ENCODE measurements around the gene GLI3. TPM values are rescaled to one million over a fixed set of nuclear protein-coding genes. Genes with fewer than 3 reads are reported as not detected.

Gene GLI3
- total RNA-seq, 1 donor = 0.10 TPM

DNA sequence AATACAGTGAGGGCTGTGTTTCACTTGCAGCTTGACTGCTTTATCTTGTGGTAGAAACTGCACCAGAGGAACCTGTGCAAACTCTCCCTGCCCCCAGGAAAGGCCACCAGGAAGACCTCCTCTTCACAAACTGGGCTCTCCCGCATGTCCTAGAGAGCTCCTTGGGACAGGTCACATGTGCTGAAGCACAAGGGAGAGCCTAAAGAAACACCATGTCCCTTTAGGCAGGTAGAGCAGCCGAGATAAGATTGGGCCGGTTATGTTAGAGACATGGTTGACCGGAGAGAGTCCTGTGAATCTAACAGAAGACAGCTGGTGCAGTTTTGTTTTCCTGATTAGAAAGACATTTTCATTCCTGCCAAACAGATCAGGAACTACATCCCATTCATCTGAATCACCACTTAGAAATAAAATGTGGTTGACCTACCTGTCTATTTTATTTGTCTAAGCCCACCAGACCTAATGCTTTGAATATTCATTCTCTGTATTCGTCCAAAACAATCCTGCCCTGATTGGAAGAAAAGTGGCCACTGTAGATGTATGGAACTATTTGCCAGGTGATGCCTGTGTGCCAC is 224.1 kb downstream of the GLI3 start:
- Histone ChIP-seq H3K4me1 (ENCODE audit: insufficient read depth, low read length) (no peaks in the 10 kb centered on the region), H3K4me3 (ENCODE audit: low read length) (no peak overlapping the region), H3K9me3 (ENCODE audit: low read depth, low read length) (no peaks in the 10 kb centered on the region), H3K27me3 (ENCODE audit: insufficient read depth, low read length) (peaks cover 3% of the 10 kb centered on the region)

GRCh38 chr7:42012313-42012712 is 224.7 kb downstream of the GLI3 start:
- Histone ChIP-seq H3K4me1 (ENCODE audit: insufficient read depth, low read length) (no peaks in the 10 kb centered on the region), H3K27me3 (ENCODE audit: insufficient read depth, low read length) (no peaks in the 10 kb centered on the region), H3K9me3 (ENCODE audit: low read depth, low read length) (no peaks in the 10 kb centered on the region), H3K4me3 (ENCODE audit: low read length) (no peak overlapping the region)

- no peaks in the 10 kb centered on the region for H3K4me1 ChIP-seq (ENCODE audit: insufficient read depth, low read length)
- no peaks in the 10 kb centered on the region for H3K27me3 ChIP-seq (ENCODE audit: insufficient read depth, low read length)
- no peaks in the 10 kb centered on the region for H3K9me3 ChIP-seq (ENCODE audit: low read depth, low read length)
- no peak overlapping the region for H3K4me3 ChIP-seq (ENCODE audit: low read length)
These were observed 225.2 kb downstream of the GLI3 start for GRCh38 chr7:42011846-42012245.

- Histone ChIP-seq H3K27me3 (ENCODE audit: insufficient read depth, low read length) (no peaks in the 10 kb centered on the region), H3K9me3 (ENCODE audit: low read depth, low read length) (no peaks in the 10 kb centered on the region), H3K4me1 (ENCODE audit: insufficient read depth, low read length) (no peaks in the 10 kb centered on the region), H3K4me3 (ENCODE audit: low read length) (no peak overlapping the region)
These were observed 226.3 kb downstream of the GLI3 start for GRCh38 chr7:42010751-42011150.

GRCh38 chr7:42006801-42007513 is 230.1 kb downstream of the GLI3 start:
- H3K4me1 ChIP-seq (ENCODE audit: insufficient read depth, low read length) = no peaks in the 10 kb centered on the region
- no peaks in the 10 kb centered on the region for H3K9me3 ChIP-seq (ENCODE audit: low read depth, low read length)
- H3K27me3 ChIP-seq (ENCODE audit: insufficient read depth, low read length) = no peaks in the 10 kb centered on the region
- H3K4me3 ChIP-seq (ENCODE audit: low read length) = no peak overlapping the region

GRCh38 chr7:42002654-42003053 is 234.4 kb downstream of the GLI3 start:
- Histone ChIP-seq H3K27me3 (ENCODE audit: insufficient read depth, low read length) (peaks cover 4% of the 10 kb centered on the region), H3K9me3 (ENCODE audit: low read depth, low read length) (no peaks in the 10 kb centered on the region), H3K4me1 (ENCODE audit: insufficient read depth, low read length) (no peaks in the 10 kb centered on the region)

GRCh38 chr7:41999736-42000283 is 237.2 kb downstream of the GLI3 start:
- Histone ChIP-seq H3K9me3 (ENCODE audit: low read depth, low read length) (no peaks in the 10 kb centered on the region), H3K27me3 (ENCODE audit: insufficient read depth, low read length) (peaks cover 4% of the 10 kb centered on the region), H3K4me1 (ENCODE audit: insufficient read depth, low read length) (no peaks in the 10 kb centered on the region), H3K4me3 (ENCODE audit: low read length) (no peak overlapping the region)

More at GRCh38 chr7:42002654-42003053, 234.4 kb downstream of the GLI3 start:
- H3K4me3 ChIP-seq (ENCODE audit: low read length) = no peak overlapping the region

- H3K4me1 ChIP-seq (ENCODE audit: insufficient read depth, low read length) = no peaks in the 10 kb centered on the region
- no peaks in the 10 kb centered on the region for H3K9me3 ChIP-seq (ENCODE audit: low read depth, low read length)
- H3K27me3 ChIP-seq (ENCODE audit: insufficient read depth, low read length) = peaks cover 4% of the 10 kb centered on the region
- no peak overlapping the region for H3K4me3 ChIP-seq (ENCODE audit: low read length)
These were observed 239.0 kb downstream of the GLI3 start for GRCh38 chr7:41998041-41998440.

- Histone ChIP-seq H3K4me1 (ENCODE audit: insufficient read depth, low read length) (no peaks in the 10 kb centered on the region), H3K9me3 (ENCODE audit: low read depth, low read length) (no peaks in the 10 kb centered on the region), H3K4me3 (ENCODE audit: low read length) (no peak overlapping the region), H3K27me3 (ENCODE audit: insufficient read depth, low read length) (peaks cover 4% of the 10 kb centered on the region)
These were observed 239.9 kb downstream of the GLI3 start for GRCh38 chr7:41997151-41997550.

DNA sequence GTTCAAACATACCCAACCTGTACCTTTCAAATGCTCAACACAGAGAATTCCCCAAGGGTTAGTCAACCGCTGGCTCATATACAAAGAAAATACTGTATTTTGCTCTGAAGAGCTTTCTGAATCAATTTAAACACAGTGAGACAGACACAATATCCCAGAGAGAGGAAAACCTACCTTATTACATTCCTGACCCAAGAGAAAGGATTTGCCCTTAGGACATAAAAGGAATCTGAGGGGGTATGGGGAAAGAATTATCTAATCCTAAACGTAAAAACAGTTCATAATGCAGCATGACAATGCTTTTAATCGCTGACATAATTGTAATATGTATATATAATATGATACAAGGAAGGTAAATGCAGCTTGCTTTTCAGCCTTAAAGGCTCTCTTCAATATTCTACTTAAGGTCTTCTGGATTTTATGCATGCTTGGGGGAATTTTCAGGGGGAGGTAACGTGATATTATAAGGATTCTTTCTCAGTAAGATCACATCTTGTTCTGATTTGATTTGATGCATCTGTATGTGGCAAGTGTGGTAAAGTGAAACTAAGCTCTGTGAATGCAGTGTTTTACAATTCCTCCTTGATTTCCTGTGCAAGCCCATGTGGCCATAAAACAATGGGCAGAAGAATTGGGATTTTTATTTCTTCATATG is 240.5 kb downstream of the GLI3 start:
- Histone ChIP-seq H3K27me3 (ENCODE audit: insufficient read depth, low read length) (peaks cover 4% of the 10 kb centered on the region), H3K9me3 (ENCODE audit: low read depth, low read length) (no peaks in the 10 kb centered on the region), H3K4me1 (ENCODE audit: insufficient read depth, low read length) (no peaks in the 10 kb centered on the region), H3K4me3 (ENCODE audit: low read length) (no peak overlapping the region)

- Histone ChIP-seq H3K4me3 (ENCODE audit: low read length) (no peak overlapping the region), H3K4me1 (ENCODE audit: insufficient read depth, low read length) (no peaks in the 10 kb centered on the region), H3K27me3 (ENCODE audit: insufficient read depth, low read length) (peaks cover 4% of the 10 kb centered on the region), H3K9me3 (ENCODE audit: low read depth, low read length) (no peaks in the 10 kb centered on the region)
These were observed 241.3 kb downstream of the GLI3 start for GRCh38 chr7:41995632-41996271.

GRCh38 chr7:41994746-41995110 is 242.3 kb downstream of the GLI3 start:
- Histone ChIP-seq H3K4me3 (ENCODE audit: low read length) (no peak overlapping the region), H3K9me3 (ENCODE audit: low read depth, low read length) (no peaks in the 10 kb centered on the region), H3K4me1 (ENCODE audit: insufficient read depth, low read length) (no peaks in the 10 kb centered on the region), H3K27me3 (ENCODE audit: insufficient read depth, low read length) (peaks cover 2% of the 10 kb centered on the region)

DNA sequence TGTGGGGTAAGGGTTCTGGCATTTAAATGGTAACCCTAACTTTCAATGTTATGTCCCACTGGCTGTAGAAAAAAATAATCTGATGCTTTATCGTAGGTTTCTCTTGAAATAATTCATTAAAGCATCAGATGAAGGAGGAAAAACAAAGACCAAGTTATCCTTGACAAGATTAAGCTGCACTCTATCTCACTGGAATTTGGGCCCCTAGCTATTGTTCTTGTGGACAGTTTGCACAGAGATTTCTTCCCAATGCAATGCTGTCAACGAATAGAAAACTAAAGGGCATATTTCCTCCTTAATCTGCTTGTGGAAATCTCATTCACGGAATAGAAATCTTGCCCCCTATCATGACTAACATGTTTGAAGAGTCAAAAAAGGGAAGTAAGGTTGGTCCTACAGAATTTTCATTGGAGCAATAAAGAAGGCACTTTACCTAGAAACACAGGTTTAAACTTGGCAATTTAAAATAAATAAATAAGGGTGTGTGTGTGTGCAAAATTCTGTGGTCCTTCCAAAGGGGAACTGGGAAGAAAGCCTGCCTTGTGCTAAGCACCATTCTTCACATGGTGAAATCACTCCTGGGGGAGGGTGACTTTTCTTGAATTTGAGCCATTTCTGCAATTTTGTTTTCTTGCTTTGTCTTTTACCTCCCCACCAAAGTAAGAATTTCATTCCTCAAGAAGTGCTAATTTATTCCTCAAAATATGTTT is 242.8 kb downstream of the GLI3 start:
- H3K4me1 ChIP-seq (ENCODE audit: insufficient read depth, low read length) = no peaks in the 10 kb centered on the region
- H3K9me3 ChIP-seq (ENCODE audit: low read depth, low read length) = no peaks in the 10 kb centered on the region
- no peak overlapping the region for H3K4me3 ChIP-seq (ENCODE audit: low read length)
- H3K27me3 ChIP-seq (ENCODE audit: insufficient read depth, low read length) = no peaks in the 10 kb centered on the region

DNA sequence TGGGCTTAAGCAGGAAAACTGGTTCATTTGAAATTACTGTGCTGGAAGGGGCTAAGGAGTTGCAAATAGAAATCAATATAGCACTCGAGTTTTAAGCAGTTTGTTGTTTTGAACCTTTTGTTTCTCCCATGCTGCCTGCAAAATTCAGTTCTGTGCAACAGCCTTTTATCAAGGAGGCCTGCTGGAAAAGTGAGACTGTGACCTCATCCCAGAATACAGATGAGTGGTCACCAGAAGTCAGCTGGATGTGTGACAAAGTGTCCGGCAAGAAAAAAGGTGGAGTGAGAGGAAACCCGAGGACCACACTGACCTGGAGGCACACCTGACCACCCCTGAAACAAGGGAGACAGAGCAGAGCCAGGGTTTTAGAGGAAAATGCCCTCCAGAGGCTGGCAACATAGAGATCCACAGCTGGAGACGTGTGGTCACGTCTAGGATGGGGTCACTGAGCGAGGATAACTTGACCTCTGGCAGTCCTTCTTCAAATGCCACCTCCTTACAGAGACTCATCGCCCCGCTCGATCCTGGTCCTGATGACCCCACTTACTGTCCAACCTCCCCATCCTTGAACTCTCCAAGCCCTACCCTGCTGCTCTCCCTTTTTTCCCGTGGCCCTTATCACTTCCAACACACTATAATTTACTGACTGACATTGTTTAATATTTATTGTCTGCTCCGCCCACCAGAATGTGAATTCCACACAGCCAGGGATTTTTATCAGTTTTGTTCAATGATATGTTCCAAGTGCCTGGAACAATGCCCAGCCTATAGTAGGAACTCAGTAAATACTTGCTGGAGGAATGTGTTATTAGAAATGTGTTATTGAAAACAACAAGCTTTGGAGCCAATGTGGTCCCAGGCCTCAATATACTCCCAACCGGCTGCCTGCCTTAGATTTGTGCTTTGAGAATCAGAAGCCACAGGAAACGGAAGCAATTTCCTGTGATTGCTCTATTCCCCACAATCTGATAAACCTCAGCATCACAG is 243.8 kb downstream of the GLI3 start:
- no peak overlapping the region for H3K4me3 ChIP-seq (ENCODE audit: low read length)
- H3K27me3 ChIP-seq (ENCODE audit: insufficient read depth, low read length) = no peaks in the 10 kb centered on the region
- no peaks in the 10 kb centered on the region for H3K4me1 ChIP-seq (ENCODE audit: insufficient read depth, low read length)
- H3K9me3 ChIP-seq (ENCODE audit: low read depth, low read length) = no peaks in the 10 kb centered on the region

Data from mononuclear cell (primary cell).